OCI-LY7 (cell line): ENCODE data around the gene TRERF1. TPM values are rescaled to one million over a fixed set of nuclear protein-coding genes. Genes with fewer than 3 reads are reported as not detected.

Source experiments
- BruUV-seq: library from RNA; stranded (reverse); fragments of 400-500 nt; replicated peaks from 2 replicates; lab custom pipeline; 2021; lab: Mats Ljungman, UMichigan
- CTCF ChIA-PET: fragments of 300-600 bp; sonication (Branson Sonifier 250); formaldehyde crosslinking; loops from one replicate; lab custom pipeline; 2022; ENCODE audit warnings: antibody characterized with exemption; ENCODE audit not compliant: unreplicated experiment; lab: Charles Lee
- POLR2A ChIA-PET: fragments of 300-600 bp; sonication (Branson Sonifier 250); formaldehyde crosslinking; loops from one replicate; lab custom pipeline; 2022; ENCODE audit warnings: antibody characterized with exemption; lab: Charles Lee
- DNase-seq: peaks from one replicate; pipeline ENCODE4 v3.0.0-alpha.2; 2015; ENCODE audit warnings: low spot score
- H2AFZ ChIP-seq: fragments of 200-600 bp; sonication (generic), shearing (Covaris generic); 2 replicates; pipeline ENCODE4 v1.6.1; 2014; ENCODE audit warnings: mild to moderate bottlenecking, antibody characterized with exemption, low read length, moderate library complexity
- H3K27ac ChIP-seq: fragments of 200-600 bp; sonication (generic); 2 replicates; pipeline ENCODE4 v1.5.1; 2014; ENCODE audit warnings: mixed run types, low read depth, mild to moderate bottlenecking, moderate library complexity, low read length, inconsistent platforms; ENCODE audit not compliant: poor library complexity, severe bottlenecking
- H3K36me3 ChIP-seq: fragments of 200-600 bp; sonication (generic); 2 replicates; pipeline ENCODE4 v1.6.1; 2014; ENCODE audit warnings: mild to moderate bottlenecking, antibody characterized with exemption, low read length, moderate library complexity, mixed read lengths; ENCODE audit not compliant: insufficient read depth
- H3K4me1 ChIP-seq: fragments of 200-600 bp; sonication (generic); 2 replicates; pipeline ENCODE4 v1.5.1; 2014; ENCODE audit warnings: mild to moderate bottlenecking, low read length; ENCODE audit not compliant: insufficient read depth, poor library complexity, severe bottlenecking
- H3K4me2 ChIP-seq: fragments of 200-600 bp; sonication (generic); 2 replicates; pipeline ENCODE4 v1.6.1; 2014; ENCODE audit warnings: mild to moderate bottlenecking, low read length
- H3K4me3 ChIP-seq: fragments of 200-600 bp; sonication (generic); 2 replicates; pipeline ENCODE4 v1.5.1; 2014; ENCODE audit warnings: mild to moderate bottlenecking, low read depth, low read length; ENCODE audit not compliant: poor library complexity, severe bottlenecking
- H3K79me2 ChIP-seq: fragments of 200-600 bp; sonication (generic); 2 replicates; pipeline ENCODE4 v1.6.1; 2016; ENCODE audit warnings: low read depth, mild to moderate bottlenecking, low read length, moderate library complexity, mixed read lengths; ENCODE audit not compliant: insufficient read depth
- H3K9me2 ChIP-seq: fragments of 200-600 bp; sonication (generic); 2 replicates; pipeline ENCODE4 v1.6.1; 2016; ENCODE audit warnings: mild to moderate bottlenecking, low read length, mixed read lengths; ENCODE audit not compliant: insufficient read depth
- H3K9me3 ChIP-seq: fragments of 200-600 bp; sonication (generic); 2 replicates; pipeline ENCODE4 v1.6.1; 2014; ENCODE audit warnings: mild to moderate bottlenecking, mixed run types, low read length, mixed read lengths
- H4K20me1 ChIP-seq: fragments of 200-600 bp; sonication (generic); 2 replicates; pipeline ENCODE4 v1.6.1; 2014; ENCODE audit warnings: mild to moderate bottlenecking, antibody characterized with exemption, low read length, moderate library complexity, mixed read lengths; ENCODE audit not compliant: insufficient read depth
- EZH2phosphoT487 ChIP-seq: fragments of 200-600 bp; sonication (generic); IDR thresholded peaks from 2 replicates; pipeline ENCODE4 v1.6.1; 2018; ENCODE audit warnings: low read depth, borderline replicate concordance, mild to moderate bottlenecking, mixed run types, antibody characterized with exemption, low read length, moderate library complexity, mixed read lengths
- intact Hi-C: fragments of 100-400 bp; cut with micrococcal nuclease; formaldehyde crosslinking; loops from one replicate; pipeline ENCODE4 v1.10.0; 2022; ENCODE audit not compliant: unreplicated experiment
- total RNA-seq, 2 experiments: library from RNA; depleted of rRNA in 1 of 2; stranded (reverse); fragments of >200 nt in 1 of 2; shearing (Covaris generic) in 1 of 2; gene quantifications; 2 replicates each; pipeline ENCODE4 v1.2.3, GENCODE V29; 2014 to 2022
- TF ChIP-seq, protein P1 (sequence below): fragments of 200-600 bp; sonication (generic); conservative IDR thresholded peaks from 2 replicates; pipeline ENCODE4 v1.5.1; 2014; ENCODE audit warnings: mild to moderate bottlenecking, antibody characterized with exemption, low read length, moderate library complexity, mixed read lengths

The TRERF1 gene
- total RNA-seq, 2 experiments from 2014 or later, result 5.7 to 12.9 TPM

DNA sequence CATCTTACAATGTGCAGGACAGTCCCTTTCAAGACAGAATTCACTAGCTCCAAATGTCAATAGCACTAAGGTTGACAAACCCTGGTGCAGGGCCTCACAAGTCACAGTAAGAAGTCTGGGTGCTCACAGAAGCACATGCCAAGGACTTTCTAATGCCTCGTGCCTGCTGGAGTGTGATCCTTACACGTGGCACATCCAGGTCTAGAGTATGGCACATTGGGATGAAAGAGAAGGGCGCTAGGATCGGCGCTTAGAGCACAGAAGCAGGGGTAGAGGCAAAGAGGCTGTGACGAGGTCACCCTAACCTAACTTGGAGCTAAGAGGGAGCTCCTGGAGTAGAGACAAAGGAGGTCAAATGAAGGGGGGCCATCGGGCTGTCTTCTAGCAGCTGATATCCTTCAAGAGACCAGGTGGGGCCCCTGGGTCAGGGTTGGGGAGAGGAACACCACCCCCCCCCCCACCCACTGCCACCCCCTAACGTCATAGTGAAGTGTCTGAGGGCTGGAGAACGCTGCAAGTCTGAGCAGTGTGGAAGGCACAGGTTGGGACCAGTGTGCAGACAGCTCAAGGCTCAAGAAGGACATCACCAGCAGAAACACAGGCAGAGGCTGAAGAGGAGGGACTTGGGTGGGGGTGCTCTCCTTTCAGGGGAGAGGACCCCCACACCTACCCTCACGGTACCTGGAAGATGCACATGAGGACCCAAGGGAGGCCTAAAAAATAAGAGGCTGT is 136.3 kb downstream of the TRERF1 start:
- Histone ChIP-seq H3K4me3 (no peak overlapping the region), H3K36me3 (no peaks in the 10 kb centered on the region), H3K9me2 (no peaks in the 10 kb centered on the region), H3K4me2 (no peak overlapping the region), H4K20me1 (no peaks in the 10 kb centered on the region; the same call in 1 of the 2 replicates), H3K9me3 (no peaks in the 10 kb centered on the region), H2AFZ (no peak overlapping the region), H3K4me1 (no peaks in the 10 kb centered on the region), H3K79me2 (no peaks in the 10 kb centered on the region), H3K27ac (no peak overlapping the region)
- BruUV-seq, result no TSS peak
- intact Hi-C loops, result no loop called here
- ChIA-PET POLR2A (interaction anchor here (0.6 to 1.1 kb wide), 2 partner anchors 12 to 203 kb away, joined by 3 read pairs; no protein-coding TSS in a partner anchor), CTCF (no interaction called here)
- DNase-seq, result no peak
- no peak for TF ChIP-seq EZH2phosphoT487
- TF ChIP-seq, protein P1, sequence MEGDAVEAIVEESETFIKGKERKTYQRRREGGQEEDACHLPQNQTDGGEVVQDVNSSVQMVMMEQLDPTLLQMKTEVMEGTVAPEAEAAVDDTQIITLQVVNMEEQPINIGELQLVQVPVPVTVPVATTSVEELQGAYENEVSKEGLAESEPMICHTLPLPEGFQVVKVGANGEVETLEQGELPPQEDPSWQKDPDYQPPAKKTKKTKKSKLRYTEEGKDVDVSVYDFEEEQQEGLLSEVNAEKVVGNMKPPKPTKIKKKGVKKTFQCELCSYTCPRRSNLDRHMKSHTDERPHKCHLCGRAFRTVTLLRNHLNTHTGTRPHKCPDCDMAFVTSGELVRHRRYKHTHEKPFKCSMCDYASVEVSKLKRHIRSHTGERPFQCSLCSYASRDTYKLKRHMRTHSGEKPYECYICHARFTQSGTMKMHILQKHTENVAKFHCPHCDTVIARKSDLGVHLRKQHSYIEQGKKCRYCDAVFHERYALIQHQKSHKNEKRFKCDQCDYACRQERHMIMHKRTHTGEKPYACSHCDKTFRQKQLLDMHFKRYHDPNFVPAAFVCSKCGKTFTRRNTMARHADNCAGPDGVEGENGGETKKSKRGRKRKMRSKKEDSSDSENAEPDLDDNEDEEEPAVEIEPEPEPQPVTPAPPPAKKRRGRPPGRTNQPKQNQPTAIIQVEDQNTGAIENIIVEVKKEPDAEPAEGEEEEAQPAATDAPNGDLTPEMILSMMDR, result no peak

DNA sequence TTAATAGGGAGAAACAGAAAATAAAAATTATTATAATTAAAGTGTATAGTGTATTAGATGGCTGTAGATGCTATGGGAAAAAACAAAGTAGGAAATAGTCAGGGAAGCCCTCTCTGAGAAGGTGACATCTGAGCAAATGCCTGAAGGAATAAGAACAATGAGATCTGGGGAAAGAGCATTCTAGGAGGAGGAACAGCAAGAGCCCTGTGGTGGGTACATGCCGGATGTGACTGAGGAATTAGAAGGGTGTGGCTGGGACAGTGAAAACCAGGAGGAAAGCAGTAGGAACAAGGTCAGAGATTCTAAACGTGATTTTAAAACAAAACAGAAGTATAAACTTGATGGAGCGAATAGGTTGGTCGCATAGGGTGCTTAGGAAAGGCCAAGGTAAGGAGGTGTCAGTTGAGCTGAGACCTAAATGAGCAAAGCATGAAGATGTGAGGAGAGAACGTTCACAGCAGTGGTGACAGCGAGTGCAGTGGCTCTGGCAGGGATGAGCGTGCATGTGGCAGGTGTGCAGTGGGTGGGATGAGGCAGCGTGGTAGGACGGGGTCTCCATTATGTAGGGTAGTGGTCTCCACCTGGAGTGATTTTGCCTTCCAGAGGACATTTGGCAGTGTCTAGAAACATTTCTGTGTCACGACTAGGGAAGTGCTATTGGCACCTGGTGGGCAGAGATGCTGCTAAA is 137.0 kb downstream of the TRERF1 start:
- ChIA-PET CTCF (no interaction called here), POLR2A (no interaction called here)
- no peak for DNase-seq
- Histone ChIP-seq H3K27ac (no peak overlapping the region), H3K36me3 (no peaks in the 10 kb centered on the region), H2AFZ (no peak overlapping the region), H3K79me2 (no peaks in the 10 kb centered on the region), H3K4me1 (no peaks in the 10 kb centered on the region), H3K9me3 (no peaks in the 10 kb centered on the region), H4K20me1 (no peaks in the 10 kb centered on the region; the same call in 1 of the 2 replicates), H3K4me2 (no peak overlapping the region), H3K9me2 (no peaks in the 10 kb centered on the region), H3K4me3 (no peak overlapping the region)
- intact Hi-C loops, result no loop called here
- TF ChIP-seq, protein P1, result no peak
- TF ChIP-seq EZH2phosphoT487, result no peak
- no TSS peak for BruUV-seq
